Right renal pelvis (tissue), 4 donors: ENCODE data around the gene PTCH1. TPM values are rescaled to one million over a fixed set of nuclear protein-coding genes. Genes with fewer than 3 reads are reported as not detected.

Experiments
- DNase-seq, 4 donors: peaks; one replicate each; pipeline ENCODE4 v3.0.0-alpha.2; 2013; ENCODE audit warnings: low read depth in 4 of 4, low spot score in 3 of 4, missing footprints in 1 of 4
- polyA plus RNA-seq, 4 donors: library from polyadenylated mRNA; unstranded; fragments of 120-200 nt; gene quantifications; one replicate each; pipeline ENCODE4 v1.2.1, GENCODE V29; 2013; ENCODE audit not compliant: insufficient read length in 4 of 4

The PTCH1 gene
- polyA plus RNA-seq, 4 donors, result 24.9 to 36.8 (median 33.0) TPM

DNA sequence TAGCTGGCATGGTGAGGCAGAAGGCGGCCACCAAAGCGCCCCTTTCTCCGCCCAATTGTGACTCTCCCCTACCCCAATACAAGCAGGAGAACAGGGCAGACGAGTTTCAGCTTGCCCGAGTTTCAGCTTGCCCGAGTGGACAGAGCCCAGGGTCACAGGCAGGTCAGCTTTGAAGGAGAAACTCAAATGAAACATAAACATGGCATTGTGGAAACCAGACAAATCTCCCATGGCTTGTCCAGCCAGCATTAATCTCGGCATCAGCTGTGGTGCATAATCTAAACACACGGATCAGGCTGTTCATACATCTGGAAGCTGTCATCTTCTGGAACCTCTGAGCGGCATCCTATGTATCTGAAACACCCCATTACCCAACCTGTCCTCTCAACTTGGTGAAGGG lies 16.9 kb downstream of the PTCH1 start:
- no peak for DNase-seq

DNA sequence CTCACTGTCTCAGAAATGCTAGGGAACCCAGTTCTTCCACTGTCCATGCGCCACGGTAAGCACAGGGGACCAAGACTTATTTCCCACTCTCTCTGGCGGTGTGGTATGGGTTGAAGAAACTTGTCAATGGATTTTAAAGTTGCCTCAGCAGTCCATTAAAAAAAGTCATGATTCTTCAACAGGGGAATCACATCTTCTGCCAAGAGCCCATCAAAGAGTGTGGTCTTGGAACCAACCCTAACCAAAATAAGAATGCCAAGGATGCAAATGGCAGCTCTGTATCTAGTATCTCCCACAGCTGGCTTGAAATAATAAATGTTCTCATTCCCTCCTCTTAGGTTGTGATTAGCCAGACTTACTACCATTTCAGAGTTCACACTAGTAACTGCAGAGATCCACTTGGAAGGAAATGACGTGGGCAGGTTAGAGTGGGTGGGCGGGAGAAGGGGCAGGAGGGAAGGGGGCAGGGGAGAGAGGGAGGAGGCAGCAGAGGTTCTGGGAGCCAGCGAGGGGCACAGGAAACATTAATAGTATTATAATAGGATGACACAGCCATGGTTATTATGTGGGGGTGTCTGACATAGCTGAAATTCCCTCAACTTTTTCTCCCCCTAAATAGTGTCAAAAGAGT lies 17.6 kb downstream of the PTCH1 start:
- no peak for DNase-seq

DNA sequence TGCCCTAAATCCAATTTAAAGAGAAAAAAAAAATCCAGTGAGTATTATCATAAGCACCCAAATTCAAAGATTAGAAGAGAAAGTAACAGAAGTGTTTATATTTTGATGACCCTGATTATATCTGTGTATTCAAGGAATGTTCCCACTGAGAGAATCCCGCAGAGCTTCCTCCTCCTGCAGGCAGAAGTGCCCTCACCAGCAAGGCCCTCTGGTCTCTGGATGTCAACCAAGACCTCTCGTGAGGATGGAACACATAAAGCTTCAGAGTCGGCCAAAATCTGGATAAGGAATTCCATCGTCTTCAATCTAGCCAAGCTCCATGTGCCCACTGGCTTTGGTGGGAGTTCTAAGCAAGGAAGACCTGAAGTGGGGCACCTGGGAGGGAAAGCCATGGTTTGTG lies 18.1 kb downstream of the PTCH1 start:
- no peak for DNase-seq

DNA sequence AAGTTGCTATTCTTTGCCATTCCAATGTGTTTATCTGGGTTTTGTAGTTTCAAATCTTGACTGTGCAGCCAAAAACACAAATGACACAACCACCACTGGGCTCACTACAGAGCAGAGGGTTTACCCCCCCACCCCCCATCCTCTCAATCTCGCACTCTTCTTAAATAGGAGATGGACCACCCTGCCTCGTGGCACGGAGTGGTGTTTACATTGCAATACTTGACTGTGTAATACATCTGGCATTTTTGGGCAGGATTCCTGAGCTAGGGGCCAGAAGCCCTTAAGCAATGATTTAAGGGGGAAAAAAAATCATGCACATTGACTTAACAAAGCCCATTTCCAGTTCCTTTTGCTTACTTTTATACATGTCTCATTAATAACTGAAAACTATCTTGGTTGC lies 19.0 kb downstream of the PTCH1 start:
- no peak for DNase-seq

DNA sequence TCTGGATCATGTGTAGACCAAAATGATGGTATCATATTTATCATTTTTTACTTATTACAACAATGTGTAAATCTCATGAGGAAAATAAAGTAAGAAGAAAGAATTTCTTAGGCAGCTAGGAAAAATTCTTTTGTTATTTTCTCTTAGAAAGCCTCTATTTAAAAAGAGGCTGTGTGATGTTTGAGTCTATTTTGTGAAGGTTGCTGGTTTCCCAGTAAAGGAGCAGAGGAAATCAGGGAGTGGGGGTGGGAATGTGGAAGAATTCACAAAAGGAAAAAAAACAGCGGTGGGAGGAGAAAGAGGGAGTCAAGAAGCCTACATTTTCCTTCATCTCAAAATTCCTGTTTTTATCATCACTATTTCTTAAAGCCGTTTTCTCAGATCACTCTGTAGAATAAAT lies 20.1 kb downstream of the PTCH1 start:
- no peak for DNase-seq

DNA sequence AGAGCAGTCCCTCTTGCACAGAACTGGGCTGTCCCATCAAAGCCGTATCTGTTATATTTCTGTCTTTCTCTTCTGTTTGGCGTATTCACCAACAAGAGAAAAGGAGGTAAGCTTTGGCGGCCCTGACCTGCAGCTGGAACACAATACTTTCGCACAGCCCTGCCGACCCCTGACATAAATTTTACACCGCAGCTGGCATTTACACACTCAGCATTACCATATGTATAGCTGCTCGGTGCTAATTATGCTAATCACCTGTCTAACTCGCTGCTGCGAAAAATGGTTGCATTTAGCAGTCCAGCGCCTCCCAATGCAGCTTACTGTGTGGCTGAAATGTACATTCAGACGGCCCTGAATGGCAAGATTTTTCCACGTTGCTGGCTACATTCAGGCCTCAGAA lies 20.8 kb downstream of the PTCH1 start:
- no peak for DNase-seq

DNA sequence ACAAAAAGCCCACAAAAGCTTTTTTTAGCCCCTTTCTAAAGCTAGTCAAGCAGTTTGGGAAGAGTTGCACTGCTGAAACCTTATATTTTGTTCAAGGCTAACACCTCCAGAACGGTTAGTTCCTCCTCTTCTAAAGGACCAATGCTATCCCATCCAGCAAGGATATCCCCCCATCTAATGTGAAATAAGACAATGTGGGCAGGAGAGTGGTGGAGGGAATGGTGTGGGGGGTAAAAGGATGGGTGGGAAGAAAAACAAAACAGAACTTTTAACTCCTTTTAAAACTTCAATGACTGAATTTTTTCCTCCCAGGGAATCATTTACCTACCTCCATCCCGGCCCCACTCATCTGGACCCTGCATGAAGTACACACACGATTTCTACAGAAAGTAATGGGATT lies 21.2 kb downstream of the PTCH1 start:
- no peak for DNase-seq

DNA sequence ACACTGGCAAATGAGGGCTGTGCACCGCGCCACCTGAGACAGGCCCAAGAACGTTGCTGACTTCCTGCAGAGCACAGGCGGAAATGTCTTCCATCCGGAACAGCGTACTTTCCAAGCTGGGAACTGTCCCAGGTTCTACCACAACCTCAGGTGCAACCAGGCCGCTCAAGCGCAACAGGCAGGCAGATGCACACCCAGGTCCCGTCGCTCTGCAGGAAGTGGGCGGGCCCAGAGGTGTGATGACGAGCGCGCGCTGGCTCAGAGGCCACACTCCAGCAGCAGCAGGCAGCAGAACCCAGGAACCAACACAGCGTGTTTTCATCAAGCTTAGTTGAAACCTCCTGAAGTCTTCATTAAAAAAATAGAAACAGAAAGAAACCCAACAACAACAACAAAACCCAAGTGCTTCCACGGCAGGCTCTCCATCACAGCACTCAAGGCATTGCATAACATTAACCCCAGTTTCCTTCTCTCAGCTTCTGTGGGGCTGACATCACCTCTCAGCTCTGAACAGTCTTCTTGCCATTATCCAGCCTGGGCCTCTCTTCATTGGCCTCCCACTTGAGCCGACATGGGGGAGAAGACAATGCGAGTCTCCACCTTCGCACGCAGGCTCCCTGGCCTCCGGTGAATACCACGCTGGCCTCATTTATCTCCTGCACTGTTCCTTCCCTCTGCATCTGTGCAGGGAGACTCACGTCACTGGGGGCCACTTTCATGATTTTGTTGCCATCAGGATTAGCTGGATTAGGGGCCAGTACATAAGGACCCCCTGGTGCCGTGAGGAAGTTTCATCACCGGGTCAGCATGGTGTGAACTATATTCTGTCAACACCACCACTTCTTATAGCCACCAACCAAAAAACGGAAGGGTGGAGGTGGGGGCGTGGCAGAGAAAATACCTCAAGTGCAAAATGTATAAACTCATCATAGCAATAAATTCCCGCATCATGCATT lies 22.1 kb downstream of the PTCH1 start:
- DNase-seq, result no peak

DNA sequence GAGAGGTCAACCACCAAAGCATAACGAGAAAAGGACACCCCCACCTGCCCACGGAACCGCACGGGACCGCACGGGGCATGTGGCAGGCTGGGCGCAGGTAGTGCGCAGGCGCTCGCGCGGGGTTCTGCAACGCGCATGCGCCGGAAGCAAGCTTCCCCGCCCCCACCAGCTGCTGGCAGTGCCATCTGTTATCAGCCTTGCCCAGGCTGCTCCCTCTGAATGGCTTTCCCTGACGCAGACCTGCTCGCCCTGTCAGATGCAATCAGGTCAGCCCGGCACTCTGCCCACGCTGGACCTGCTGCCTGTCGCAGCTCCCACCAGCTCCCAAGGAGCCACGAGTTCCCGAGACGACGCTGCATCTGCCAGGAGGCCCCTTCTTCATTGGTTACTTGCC lies 22.8 kb downstream of the PTCH1 start:
- DNase-seq, result no peak

DNA sequence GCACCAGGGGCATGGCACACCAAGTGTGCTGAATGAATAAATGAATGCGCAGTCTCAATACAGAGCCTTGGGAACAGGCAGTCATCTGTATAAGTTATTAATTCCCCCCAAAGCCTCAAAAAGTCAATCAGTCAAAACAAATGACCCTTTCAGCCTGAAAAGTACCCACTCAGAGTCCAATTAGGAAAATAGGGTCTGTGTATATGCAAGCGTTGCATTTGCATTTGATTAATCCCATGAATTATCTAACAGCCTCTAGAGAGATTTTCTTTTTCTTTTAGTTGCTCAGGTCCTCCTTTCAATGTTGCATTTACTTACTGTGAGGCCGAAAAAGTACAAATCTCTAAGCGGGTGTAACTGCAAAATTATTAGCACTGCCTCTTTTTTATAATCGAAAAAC lies 23.4 kb downstream of the PTCH1 start:
- DNase-seq, result no peak

DNA sequence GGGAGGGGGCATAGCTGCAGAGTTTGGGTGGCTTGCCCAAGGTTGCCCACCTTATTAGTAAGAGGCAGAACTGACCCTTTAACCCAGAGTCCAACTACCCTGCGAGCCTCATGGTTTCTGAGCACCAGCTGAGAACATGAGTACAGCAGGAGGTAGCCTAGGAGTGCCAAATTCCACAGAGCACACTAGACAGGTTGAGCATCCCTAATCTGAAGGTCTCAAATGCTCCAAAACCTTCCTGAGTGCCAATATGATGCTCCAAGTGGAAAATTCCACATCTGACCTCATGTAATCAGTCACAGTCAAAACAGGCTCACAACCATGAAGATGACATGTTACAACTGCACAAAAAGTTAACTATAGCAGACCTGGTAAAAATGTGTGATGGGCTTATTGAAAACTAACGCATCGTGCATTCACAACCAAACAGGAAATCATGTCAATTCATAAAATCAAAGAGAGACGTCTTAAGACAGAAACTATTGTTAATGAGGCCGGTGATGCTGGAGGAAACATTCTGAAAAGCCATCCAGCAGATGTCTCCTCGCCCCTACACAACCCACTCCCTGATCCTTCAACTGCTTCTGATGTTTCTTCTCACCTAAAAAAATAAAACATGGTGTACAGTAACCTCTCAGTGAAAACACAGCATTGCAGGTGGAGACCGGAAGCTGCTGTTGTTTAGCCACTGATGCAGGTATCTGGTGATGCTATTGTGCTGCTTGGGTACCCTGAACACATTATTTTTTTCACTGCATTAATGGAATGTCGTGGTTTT lies 25.0 kb downstream of the PTCH1 start:
- no peak for DNase-seq

DNA sequence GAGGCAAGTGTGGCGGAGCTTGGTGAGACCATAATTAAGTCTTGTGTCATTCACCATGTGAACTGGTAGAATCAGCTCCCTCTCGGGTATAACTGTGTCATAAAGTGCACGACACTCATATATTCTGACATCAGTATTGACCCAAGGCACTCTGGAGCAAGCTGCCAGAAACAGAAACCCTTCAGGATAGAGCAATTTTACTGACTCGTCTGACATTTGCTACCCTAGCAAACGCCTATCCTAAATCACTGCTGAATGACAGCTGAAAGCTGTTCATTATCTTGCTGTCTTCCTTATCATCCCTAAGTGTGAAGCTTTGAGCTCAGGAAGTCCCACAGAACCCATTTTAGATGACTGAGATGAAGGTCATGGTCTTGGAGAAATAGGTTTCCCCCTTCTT lies 27.8 kb downstream of the PTCH1 start:
- no peak for DNase-seq

DNA sequence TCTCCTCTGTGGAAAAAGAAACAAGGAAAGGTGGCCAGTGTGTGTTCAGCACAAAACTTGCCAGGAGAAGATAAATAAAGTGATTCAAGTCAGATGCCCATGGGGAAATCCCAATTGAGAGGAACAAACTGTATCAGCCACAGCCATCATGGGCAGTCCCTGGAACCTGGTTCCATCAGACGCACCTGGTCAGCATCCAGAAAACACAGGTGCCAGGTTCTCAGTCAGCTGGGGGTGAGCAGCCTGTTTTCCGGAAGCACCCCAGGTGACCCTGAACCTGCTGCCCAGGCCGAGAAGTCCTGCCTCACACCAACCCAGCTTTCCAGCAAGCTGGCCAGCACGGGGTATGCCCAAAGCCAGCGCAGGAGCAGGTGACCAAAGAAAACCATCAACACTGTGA lies 30.5 kb downstream of the PTCH1 start:
- no peak for DNase-seq

DNA sequence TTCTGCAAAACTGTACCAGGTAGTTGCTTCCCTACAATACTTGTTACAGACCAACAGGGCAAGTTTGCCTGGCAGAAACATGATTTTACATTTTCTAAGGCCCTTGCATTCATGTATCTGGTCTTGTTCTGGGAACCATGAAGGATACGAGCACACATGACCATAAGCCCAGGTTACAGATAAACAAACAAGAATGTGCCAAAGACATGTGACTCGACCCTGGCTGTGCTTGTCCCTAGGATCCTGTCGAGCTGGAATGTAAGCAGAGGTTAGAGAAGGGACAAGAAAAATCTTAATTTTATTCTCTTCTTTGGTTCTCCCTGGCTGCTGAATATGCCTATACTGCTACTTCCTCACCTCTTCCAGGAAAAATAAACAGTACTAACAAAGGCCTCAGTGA lies 32.5 kb downstream of the PTCH1 start:
- DNase-seq, result no peak

DNA sequence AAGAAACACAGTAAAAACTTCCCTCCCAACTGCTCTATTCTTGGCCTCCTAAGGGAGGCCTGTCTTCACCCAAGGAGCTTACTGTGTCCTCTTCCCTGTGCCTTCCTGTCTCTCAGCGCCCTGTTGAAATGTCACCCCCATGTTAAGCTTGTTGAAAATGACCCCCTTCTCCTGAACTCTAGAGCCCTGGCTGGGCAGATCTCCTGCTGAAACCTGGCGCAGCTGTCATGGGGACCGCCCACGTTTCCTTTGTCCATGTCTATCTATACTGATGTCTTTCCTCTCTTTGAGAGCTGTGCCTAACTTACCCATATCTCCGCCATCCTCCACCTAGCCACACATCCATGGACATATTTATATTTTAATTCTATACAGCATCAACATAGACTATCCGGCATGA lies 33.3 kb downstream of the PTCH1 start:
- DNase-seq, result no peak

DNA sequence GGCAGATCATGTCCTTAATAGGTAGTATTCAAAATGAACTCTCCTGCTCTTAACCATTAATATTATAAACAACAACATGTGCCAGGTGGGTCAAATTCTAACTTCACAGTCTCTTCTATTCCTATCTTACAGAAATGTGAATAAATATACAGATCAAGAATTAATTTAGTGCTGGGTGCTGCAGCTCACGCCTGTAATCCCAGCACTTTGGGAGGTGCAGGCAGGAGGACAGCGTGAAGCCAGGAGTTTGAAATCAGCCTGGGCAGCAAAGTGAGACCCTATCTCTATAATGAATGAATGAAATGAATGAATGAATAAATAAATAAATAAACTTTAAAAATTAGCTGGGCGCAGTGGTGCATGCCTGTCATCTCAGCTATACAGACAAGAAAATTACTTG lies 34.1 kb downstream of the PTCH1 start:
- no peak for DNase-seq

DNA sequence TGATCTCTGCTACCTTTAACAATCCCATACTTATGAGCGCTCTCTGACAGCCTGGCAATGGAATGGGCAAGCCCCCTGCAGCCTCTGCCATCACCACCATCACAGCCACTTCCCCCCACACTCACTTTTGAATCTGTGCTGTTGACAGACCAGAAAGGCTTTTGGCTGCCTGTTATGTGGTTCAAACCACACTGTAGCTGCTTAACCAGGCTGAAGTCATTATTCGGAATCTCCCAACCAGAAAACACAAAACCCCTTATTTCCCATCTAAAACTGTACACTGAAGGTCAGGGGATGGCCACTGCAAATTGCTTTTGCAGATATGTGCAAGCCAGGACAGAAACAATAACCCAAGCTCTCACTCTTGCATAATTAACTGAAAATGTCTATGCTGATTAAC lies 35.8 kb downstream of the PTCH1 start:
- no peak for DNase-seq

DNA sequence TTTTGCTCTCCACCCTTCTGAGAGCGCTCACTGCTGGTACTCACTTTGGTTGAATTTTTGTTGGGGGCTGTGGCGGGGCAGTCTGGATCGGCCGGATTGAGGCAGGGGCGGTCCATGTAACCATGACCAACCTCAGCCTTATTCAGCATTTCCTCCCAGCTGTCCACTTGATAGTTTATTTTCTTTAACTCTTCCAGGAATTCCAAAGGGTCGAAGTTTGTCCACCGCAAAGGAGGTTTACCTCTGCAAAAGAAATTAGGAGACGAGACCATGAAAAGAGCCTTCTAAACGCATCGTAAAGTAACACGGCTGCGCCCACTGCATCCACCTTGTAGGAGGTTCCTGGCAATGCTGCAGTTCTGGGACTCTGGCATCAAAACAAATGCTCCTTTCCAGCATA lies 36.4 kb downstream of the PTCH1 start:
- no peak for DNase-seq

DNA sequence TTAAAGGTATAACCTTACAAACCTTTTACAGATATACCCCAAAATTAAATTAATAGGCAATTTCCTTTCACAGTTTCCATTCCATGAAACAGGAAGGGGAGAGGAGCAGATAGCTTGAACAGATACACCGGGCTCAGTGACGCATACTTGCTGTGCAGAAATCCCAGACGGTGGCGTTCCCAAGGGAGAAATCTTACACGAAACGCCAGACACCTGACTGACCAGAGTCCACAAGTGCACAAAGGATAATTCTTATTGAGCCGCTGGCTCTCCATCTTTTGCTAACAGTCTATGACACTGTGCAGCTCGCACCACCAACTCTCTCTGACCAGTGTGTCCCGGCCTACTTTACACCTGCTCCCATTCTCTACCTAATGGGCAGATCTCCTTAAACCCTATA lies 37.4 kb downstream of the PTCH1 start:
- no peak for DNase-seq

DNA sequence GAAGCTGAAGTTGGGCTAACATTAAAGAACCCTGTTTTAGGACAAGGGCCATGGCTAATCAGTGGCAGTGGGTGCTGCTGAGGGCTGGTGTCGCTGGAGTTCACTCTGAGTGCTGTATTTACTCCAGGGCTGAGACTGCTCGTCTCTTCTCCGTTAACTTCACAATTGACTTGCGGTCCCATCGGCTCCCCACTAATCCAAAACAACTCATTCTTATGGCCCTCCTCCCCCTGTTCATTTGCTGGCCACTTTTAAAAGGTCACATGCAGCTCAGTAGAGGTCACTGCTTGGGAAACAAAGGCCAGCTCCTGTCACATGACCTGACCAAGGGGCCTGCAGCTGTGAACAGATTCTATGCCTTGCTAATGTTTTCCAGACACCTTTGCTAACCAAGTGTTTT lies 38.4 kb downstream of the PTCH1 start:
- no peak for DNase-seq

DNA sequence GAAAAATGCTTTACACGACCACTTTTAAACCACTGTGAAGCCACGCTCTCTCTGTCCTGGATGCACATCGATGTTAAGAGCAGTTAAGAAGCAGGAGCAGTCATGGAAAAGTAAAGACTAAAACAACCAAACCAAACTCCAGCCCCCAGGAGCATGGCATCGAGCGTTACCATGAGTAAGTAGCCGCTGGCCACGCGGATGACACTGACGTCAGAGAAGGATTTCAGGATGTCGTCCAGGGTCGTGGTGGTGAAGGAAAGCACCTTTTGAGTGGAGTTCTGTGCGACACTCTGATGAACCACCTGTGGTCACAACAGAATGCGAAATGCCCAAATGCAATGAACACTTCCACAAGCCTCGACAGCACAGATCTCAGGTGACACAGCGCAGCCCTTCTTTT lies 38.9 kb downstream of the PTCH1 start:
- DNase-seq, result no peak

DNA sequence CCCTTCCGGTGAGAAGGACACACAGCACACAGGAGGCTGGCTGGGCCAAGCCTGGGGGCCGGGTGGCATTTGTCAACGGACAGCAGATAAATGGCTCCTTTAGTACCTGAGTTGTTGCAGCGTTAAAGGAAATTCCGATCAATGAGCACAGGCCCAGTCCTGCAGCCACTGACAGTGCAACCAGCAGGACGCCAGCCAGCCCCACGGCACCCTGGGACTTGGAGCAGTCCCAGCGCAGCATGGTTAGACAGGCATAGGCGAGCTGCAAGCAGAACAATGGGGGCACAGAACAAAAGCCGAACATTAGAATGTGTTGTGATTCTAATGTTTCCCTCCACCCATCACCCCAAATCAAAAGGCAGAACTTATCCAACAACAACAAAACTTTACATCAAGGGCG lies 39.3 kb downstream of the PTCH1 start:
- no peak for DNase-seq
